HL-60 (cell line): ENCODE measurements around the gene CLIC3.

Experiments
- DNase-seq, 2 experiments: peaks; one replicate each; pipeline ENCODE4 v3.0.0-alpha.2; 2010 to 2020; ENCODE audit warnings: low read depth in 1 of 2, low spot score in 1 of 2
- H3K27ac ChIP-seq: fragments of 250-450 bp; sonication (Bioruptor Pico); replicated peaks from 2 replicates; pipeline ENCODE4 v1.5.1; 2020; ENCODE audit warnings: mild to moderate bottlenecking, moderate library complexity
- H3K27me3 ChIP-seq: fragments of 250-450 bp; sonication (Bioruptor Pico); 2 replicates; pipeline ENCODE4 v1.5.1; 2021; ENCODE audit warnings: mild to moderate bottlenecking, moderate library complexity; ENCODE audit not compliant: insufficient read depth, poor library complexity, severe bottlenecking
- H3K4me3 ChIP-seq: replicated peaks from 2 replicates; pipeline ENCODE4 v1.5.1; 2011; ENCODE audit warnings: mild to moderate bottlenecking, control low read depth, low read length; ENCODE audit not compliant: insufficient read depth
- CTCF ChIP-seq: IDR thresholded peaks from one replicate; pipeline ENCODE4 v1.5.1; 2011; ENCODE audit warnings: low read length, control low read depth, inconsistent platforms; ENCODE audit not compliant: insufficient read depth
- GABPA ChIP-seq: IDR thresholded peaks from 2 replicates; pipeline ENCODE4 v1.6.1; 2012; ENCODE audit warnings: low read depth
- POLR2AphosphoS5 ChIP-seq: IDR thresholded peaks from 2 replicates; pipeline ENCODE4 v1.6.1; 2012; ENCODE audit warnings: low read depth
- REST ChIP-seq: IDR thresholded peaks from 2 replicates; pipeline ENCODE4 v1.6.1; 2012; ENCODE audit warnings: low read depth; ENCODE audit not compliant: insufficient replicate concordance
- SPI1 ChIP-seq: IDR thresholded peaks from 2 replicates; pipeline ENCODE4 v1.6.1; 2012; ENCODE audit warnings: low read depth, mild to moderate bottlenecking, borderline replicate concordance

CLIC3 gene

DNA sequence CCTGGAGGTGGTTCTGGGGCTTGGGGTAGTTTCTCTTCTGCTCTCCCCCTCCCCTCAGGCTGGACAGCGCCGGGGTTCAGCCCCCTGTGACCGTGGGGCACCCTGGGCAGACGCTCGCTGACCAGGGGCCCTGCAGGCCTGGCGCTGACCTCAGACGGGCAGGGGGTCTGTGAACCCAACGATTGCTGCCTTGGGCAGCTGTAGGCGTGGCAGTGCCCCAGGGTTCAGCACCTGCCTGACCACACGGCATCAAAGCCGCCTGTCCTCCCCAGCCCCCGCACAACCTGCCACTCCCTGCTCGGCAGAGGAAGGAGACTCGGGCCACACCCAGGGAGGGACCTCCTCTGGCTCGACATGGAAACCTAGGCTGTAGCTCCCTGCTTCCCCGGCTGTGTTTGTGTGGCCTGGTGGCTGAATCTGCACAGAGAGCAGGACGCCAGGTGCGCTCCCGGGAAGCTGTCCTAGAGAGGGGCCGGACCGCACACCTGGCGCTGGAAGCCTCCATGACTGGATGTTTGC lies 32.1 kb downstream of the CLIC3 start:
- H3K27ac ChIP-seq, result no peak overlapping the region
- DNase-seq, result no peak
- H3K27me3 ChIP-seq, result no peaks in the 10 kb centered on the region
- TF ChIP-seq CTCF (no peak), REST (no peak), POLR2AphosphoS5 (no peak), SPI1 (no peak), GABPA (no peak)
- H3K4me3 ChIP-seq, result no peak overlapping the region

- Histone ChIP-seq H3K27me3 (no peaks in the 10 kb centered on the region), H3K27ac (no peak overlapping the region), H3K4me3 (no peak overlapping the region)
- DNase-seq, result no peak
- no peak for TF ChIP-seq POLR2AphosphoS5
- TF ChIP-seq CTCF, result no peak
- TF ChIP-seq SPI1, result no peak
- TF ChIP-seq REST, result no peak
- TF ChIP-seq GABPA, result no peak
These were observed 32.6 kb downstream of the CLIC3 start for GRCh38 chr9:136963751-136964150.

DNA sequence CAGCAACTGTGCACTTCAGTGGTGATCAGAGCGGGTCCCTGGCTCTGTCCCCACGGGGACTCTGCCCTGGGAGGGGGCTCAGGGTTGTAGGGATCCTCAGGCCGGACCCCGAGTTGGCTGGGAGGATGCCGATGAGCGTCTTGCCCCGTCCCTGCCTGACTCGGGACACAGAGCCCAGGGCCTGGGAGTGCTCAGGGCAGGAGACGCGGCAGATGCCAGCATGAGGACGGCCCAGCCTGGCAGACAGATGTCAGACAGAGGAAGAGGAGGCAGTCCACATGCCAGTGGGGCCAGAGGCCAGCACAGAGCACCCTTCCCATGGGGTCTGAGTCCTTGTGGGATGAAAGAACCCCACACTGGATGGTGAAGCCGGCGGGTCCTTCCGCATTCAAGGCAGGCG lies 33.0 kb downstream of the CLIC3 start:
- no peak overlapping the region for H3K4me3 ChIP-seq
- TF ChIP-seq POLR2AphosphoS5 (no peak), GABPA (no peak), CTCF (no peak), REST (no peak), SPI1 (no peak)
- DNase-seq, result no peak
- H3K27ac ChIP-seq, result no peak overlapping the region
- H3K27me3 ChIP-seq, result no peaks in the 10 kb centered on the region
